ENCODE measurements around the gene TCEAL2.
"Not testable (repeated sequence)": the region's sequence is repeated elsewhere in the genome, so short reads cannot be mapped to it uniquely, and the experiment has no call there.

The TCEAL2 gene

DNA sequence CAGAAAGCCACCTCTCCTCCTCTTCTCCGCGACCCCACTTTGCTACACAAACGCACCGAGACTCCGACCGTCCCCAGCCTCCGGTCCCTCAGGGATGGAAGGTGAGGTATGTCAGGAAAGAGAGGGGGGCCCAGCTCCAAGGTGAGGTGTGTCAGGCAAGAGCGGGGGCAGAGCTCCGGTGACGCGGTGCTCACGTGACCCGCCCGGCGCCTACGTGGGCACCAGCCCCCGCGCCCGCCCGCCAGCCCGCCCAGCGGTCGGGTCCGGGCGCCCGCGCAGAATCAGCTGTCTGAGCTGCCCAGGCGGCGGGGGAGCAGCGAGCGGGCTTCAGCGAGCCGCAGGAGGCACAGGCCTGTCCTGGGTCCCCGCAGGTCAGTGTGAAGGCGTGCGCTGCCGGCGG, at the start of gene TCEAL2:
TSS of gene TCEAL2 (plus strand) at position 244 of the 400 bp plus-strand sequence. CDS start 1,152 bp downstream, outside the sequence.
- DNase-seq (ENCODE audit: low spot score), result not testable (repeated sequence)

GRCh38 chrX:102077426-102077825, 48.1 kb upstream of the TCEAL2 start:
- no peak for DNase-seq (ENCODE audit: low spot score)

GRCh38 chrX:102085706-102086105, 39.8 kb upstream of the TCEAL2 start:
- DNase-seq (ENCODE audit: low spot score), result no peak

DNA sequence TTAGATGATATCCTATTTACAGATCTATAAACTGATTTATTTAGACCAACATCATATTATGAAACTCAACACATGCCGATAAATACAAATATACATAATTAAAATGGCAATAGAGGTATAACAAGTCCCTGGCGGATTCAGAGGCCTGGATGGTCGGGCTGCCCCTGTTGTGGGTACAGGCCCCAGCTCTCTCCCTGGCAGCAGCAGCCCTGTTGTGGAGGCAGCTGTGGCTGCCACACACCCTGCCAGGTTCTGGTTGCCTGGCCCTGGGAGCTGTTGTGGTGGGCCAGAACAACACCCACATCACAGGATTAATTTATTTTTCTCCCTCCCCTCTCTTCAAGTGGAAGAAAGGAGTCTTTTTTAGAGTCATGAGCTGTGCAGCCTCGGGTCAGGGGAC, 12.1 kb upstream of the TCEAL2 start:
- DNase-seq (ENCODE audit: low spot score), result no peak

GRCh38 chrX:102115748-102116147, 9.7 kb upstream of the TCEAL2 start:
- DNase-seq (ENCODE audit: low spot score), result no peak

DNA sequence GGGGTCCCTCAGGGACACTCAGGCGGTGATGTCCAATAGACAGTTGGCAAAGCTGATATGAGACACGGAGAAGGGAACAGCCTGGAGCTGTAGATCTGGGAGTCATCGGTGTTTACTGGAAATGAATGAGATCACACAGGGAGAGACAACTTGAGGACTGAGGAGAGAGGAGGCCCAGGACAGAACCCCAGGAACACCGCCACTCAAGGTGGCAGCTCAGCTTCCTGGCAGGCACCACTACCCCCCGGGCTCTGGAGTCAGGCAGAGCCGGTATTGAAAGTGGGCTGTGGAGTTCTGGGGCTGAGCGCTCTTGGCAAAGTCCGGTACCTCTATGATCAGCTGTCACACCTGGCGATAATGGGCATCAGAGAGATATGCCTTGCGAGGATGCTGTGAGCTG, 465 bp upstream of the TCEAL2 start:
- DNase-seq (ENCODE audit: low spot score), result not testable (repeated sequence)

DNA sequence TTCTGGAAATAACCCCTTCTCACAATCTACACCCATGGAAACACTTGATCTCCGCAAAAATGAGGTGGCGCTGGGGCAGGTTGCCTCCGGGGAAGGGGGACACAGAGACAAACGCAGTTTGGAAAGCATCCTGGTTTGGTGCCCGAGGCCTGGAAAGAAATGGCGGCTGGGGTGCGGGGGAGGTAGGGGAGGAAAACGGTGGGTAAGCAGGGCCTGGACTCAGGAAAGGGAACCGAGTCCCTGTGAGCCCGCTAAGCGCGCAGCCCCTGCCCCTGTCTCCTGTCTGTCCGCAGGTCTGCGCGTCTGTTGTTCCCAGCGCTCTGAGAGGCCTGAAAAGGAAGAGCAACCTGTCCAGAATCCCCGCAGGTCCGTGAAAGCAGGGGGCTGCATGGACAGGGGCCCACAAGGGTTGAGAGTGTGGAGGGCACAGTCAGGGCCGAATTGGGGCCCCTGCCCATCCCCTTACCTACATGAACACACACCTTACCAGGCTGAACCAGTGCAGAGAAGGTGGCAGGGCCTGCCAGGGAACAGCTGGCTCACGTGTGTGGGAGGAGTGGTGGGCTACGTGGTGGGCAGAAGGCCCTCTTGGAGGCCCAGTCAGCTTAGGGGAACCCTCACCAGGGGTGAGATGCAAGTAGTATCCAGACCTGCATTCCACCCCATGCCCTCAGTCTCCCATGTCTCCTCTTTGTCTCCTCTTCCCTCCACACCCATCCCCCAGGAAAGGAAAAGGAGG, 770 bp downstream of the TCEAL2 start:
- not testable (repeated sequence) for DNase-seq (ENCODE audit: low spot score)

DNA sequence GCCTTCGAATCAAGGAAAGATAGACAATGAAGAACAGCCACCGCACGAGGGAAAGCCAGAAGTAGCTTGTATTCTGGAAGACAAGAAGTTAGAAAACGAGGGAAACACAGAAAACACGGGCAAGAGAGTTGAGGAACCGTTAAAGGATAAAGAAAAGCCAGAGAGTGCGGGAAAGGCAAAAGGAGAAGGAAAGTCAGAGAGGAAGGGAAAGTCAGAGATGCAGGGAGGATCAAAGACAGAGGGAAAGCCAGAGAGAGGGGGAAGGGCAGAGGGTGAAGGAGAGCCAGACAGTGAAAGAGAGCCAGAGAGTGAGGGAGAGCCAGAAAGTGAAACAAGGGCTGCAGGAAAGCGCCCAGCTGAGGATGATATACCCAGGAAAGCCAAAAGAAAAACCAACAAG, 1.4 kb downstream of the TCEAL2 start:
- DNase-seq (ENCODE audit: low spot score), result no peak

GRCh38 chrX:102129473-102129872, 4.0 kb downstream of the TCEAL2 start:
- peak; percentile 11 for DNase-seq (ENCODE audit: low spot score)

- DNase-seq (ENCODE audit: low spot score), result no peak
These were observed 12.6 kb downstream of the TCEAL2 start for GRCh38 chrX:102138064-102138463.

GRCh38 chrX:102140876-102141275, 15.4 kb downstream of the TCEAL2 start:
- not testable (repeated sequence) for DNase-seq (ENCODE audit: low spot score)

DNA sequence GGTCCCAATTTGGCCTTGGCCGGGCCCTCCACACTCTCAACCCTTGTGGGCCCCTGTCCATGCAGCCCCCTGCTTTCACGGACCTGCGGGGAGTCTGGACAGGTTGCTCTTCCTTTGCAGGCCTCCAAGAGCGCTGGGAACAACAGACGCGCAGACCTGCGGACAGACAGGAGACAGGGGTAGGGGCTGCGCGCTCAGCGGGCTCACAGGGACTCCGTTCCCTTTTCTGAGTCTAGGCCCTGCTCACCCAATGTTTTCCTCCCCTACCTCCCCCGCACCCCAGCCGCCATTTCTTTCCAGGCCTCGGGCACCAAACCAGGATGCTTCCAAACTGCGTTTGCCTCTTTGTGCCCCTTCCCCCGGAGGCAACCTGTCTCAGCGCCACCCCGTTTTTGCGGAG, 16.2 kb downstream of the TCEAL2 start:
- DNase-seq (ENCODE audit: low spot score), result not testable (repeated sequence)

- not testable (repeated sequence) for DNase-seq (ENCODE audit: low spot score)
These were observed 16.8 kb downstream of the TCEAL2 start, which contains the start of gene TCEAL6 for GRCh38 chrX:102142274-102142673. Gene TCEAL6 (minus strand): TSS chrX:102142481.

- no peak for DNase-seq (ENCODE audit: low spot score)
These were observed 28.9 kb downstream of the TCEAL2 start for GRCh38 chrX:102154218-102154860.

DNA sequence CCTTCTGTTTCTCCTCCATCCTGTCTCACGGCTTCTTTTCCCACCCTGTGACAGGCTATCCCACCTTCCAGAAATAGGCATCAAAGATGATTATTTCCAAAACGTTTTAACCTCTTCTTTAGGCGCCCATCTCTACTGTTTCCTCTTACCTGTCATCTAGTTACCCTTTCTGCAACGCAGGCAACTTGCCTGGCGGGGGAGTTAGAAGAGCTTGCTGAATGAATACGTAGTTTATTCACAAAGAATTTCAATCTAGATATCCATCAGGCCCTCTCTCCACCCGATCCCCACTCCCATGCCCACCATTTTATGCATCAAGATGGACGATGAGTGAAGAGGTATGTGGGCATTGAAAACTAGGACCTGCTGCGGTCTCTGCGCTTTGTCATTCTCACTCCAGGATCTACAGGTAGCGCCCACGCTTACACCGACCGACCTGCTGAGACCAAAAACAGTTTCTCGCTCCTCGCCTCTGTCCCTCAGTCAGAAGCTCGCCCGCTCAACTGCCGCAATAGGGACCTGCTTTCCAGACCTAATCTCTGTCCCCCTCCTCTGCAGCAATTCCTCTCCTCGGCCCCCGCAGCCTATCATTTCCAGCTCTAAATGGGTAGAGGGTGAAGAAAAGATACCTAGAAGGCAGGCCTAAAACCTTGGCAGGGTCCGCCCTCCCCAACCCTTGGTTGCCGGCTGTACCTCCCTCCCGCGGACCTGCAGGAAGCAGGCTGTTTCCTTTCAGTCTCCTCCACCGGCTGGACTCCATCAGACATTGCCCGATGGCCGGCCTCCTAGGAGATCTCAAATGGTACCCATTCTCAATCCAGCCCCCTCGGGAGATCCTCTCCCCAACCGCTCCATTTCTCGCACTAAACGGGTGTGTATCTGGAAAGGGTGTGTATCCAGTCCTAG, 29.7 kb downstream of the TCEAL2 start:
- DNase-seq (ENCODE audit: low spot score), result peak; percentile 2

DNA sequence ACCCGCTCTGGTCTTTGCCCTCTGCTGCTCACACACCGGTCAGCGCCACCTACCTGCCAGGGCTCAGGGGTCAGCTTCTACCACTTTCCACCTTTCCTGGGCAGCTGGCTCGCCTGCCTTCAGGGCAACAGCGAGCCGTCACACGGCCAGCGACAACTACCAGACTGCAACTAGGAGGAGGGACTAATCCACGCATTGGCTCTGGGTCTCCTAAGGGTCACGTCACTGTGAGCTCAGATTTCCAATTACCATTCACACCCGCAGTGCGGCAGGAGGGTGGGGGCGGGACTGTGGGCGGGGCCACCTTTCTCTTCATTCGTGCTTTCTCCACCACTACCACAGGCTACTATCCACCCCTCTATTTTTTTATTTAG, 30.3 kb downstream of the TCEAL2 start, which contains the start of gene BEX5:
TSS of gene BEX5 (minus strand) at position 172 of the 374 bp plus-strand sequence. CDS start 1,712 bp downstream, outside the sequence.
- DNase-seq (ENCODE audit: low spot score), result peak; percentile 11
